ENCODE data around the gene KRT72. TPM values are rescaled to one million over a fixed set of nuclear protein-coding genes. Genes with fewer than 3 reads are reported as not detected.

The KRT72 gene
- total RNA-seq, 2 donors from 2014 or later: 0.25 TPM; not detected in 1

DNA sequence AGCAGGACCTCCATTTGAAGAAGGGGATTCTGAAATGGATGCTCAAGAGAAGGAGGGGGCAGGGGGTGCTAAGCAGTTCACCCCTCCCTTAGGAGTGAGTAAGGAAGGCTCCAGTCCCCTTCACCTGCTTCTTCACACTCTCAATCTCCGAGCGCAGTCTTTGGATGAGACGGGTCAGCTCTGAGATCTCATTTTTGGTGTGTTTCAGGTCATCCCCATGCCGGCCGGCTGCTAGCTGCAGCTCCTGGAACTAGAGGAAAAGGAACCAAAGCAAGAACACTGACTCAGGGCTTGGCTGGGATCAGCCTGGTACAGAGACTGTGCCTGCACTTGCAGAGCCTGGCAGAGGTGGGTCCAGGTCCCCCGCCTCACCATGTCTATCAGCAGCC is 9.8 kb upstream of the KRT72 start:
- no peak for DNase-seq
- Histone ChIP-seq H3K27me3 (no peaks in the 10 kb centered on the region), H3K4me1 (no peaks in the 10 kb centered on the region), H3K9ac (ENCODE audit: low read depth in 2 of 2, low read length in 2 of 2) (no peak overlapping the region), H3K36me3 (no peaks in the 10 kb centered on the region), H3K4me3 (no peak overlapping the region), H3K9me3 (no peaks in the 10 kb centered on the region), H3K27ac (no peak overlapping the region)
- intact Hi-C loops (cut with DNase I): no loop called here
- TF ChIP-seq, protein P1, sequence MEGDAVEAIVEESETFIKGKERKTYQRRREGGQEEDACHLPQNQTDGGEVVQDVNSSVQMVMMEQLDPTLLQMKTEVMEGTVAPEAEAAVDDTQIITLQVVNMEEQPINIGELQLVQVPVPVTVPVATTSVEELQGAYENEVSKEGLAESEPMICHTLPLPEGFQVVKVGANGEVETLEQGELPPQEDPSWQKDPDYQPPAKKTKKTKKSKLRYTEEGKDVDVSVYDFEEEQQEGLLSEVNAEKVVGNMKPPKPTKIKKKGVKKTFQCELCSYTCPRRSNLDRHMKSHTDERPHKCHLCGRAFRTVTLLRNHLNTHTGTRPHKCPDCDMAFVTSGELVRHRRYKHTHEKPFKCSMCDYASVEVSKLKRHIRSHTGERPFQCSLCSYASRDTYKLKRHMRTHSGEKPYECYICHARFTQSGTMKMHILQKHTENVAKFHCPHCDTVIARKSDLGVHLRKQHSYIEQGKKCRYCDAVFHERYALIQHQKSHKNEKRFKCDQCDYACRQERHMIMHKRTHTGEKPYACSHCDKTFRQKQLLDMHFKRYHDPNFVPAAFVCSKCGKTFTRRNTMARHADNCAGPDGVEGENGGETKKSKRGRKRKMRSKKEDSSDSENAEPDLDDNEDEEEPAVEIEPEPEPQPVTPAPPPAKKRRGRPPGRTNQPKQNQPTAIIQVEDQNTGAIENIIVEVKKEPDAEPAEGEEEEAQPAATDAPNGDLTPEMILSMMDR (IDR thresholded peaks at IDR 0.05): no peak

DNA sequence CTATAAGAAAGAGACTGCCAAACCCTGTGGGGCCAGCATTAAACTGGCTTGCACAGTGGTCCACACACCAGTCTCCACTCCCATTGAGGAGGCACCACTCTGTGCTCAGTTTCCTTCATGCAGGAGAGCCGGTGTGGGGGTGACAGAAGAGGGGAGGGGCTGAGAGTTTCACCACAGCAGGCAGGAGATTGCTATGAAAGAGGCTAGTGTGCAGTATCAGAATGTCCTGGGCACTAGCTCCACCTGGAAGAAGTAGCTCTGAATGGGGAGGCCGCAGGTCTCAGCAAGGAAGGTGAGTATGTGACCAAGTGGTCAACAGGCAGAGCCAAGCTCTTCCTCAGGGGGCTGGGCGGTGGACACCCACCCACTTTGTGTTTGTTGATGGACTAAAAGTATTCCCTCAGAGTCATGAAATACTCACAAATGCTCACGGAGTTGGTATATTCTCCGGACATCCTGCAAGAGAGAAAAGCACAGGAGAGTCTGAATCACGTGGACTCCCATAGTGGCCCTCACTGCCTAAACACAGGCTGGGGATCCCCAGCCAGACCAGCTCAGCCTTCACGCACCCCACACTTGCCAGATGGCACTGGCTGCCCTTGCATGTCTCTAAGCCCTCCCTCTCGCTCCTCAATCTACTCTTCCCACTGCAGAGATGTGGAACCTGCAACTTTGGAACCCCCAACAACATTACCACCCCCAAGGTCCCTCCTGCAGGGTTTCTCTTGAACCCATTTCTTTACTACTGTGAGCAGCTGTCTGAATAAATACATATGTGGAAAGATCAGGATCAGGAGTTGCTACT is 7.8 kb upstream of the KRT72 start:
- TF ChIP-seq, protein P1 (IDR thresholded peaks at IDR 0.05): no peak
- no peak overlapping the region for H3K9ac ChIP-seq (ENCODE audit: low read depth in 2 of 2, low read length in 2 of 2)
- no peak overlapping the region for H3K27ac ChIP-seq
- DNase-seq: no peak
- no peaks in the 10 kb centered on the region for H3K4me1 ChIP-seq
- no peaks in the 10 kb centered on the region for H3K9me3 ChIP-seq
- intact Hi-C loops (cut with DNase I): no loop called here
- no peaks in the 10 kb centered on the region for H3K36me3 ChIP-seq
- H3K27me3 ChIP-seq: no peaks in the 10 kb centered on the region
- H3K4me3 ChIP-seq: no peak overlapping the region

DNA sequence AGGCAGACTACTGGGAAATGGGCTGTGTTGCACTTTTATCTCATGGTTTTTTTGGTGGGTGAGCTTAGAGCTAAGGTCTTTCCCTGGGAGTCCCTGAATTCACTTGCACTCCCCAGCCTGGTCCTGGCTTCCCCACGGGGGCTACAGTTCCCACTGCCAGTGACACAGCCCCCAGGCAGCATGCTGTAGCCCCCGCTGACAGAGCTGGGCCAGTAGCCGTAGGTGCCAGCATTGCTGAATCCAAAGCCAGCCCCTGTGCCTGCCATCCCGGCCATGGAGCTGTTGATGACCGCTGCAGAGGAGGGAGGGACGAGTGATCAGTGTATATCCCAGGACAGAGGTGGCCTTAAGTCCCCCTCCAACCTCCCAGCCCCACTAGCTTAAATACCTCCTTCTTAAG is 6.9 kb upstream of the KRT72 start:
- H3K9ac ChIP-seq (ENCODE audit: low read depth in 2 of 2, low read length in 2 of 2): no peak overlapping the region
- no peak overlapping the region for H3K27ac ChIP-seq
- H3K36me3 ChIP-seq: no peaks in the 10 kb centered on the region
- no peak overlapping the region for H3K4me3 ChIP-seq
- no peaks in the 10 kb centered on the region for H3K4me1 ChIP-seq
- H3K9me3 ChIP-seq: no peaks in the 10 kb centered on the region
- no peak for DNase-seq
- intact Hi-C loops (cut with DNase I): no loop called here
- TF ChIP-seq, protein P1 (IDR thresholded peaks at IDR 0.05): no peak
- H3K27me3 ChIP-seq: no peaks in the 10 kb centered on the region

DNA sequence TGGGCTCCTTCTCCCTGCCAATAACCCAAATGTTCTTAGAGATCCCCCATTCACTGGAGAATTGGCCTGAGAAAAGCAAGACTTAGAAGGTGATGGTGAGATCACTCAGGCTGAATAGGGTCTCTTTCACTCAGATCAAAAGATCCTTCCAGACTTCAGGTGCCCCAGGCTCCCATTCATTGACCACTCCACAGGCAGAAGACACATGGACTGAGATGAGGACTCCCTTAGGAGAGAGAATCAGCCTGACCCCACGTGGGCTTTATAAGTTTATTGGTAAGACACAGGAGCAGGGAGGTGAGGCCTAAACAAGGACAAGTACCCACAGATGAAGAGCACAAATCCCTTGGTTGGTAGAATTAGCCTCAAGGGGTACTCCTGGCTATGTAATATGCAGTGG is 6.1 kb upstream of the KRT72 start:
- H3K36me3 ChIP-seq: no peaks in the 10 kb centered on the region
- no peaks in the 10 kb centered on the region for H3K4me1 ChIP-seq
- H3K9ac ChIP-seq (ENCODE audit: low read depth in 2 of 2, low read length in 2 of 2): no peak overlapping the region
- no peak overlapping the region for H3K4me3 ChIP-seq
- H3K27me3 ChIP-seq: no peaks in the 10 kb centered on the region
- no peak for DNase-seq
- H3K27ac ChIP-seq: no peak overlapping the region
- intact Hi-C loops (cut with DNase I): no loop called here
- H3K9me3 ChIP-seq: no peaks in the 10 kb centered on the region
- TF ChIP-seq, protein P1 (IDR thresholded peaks at IDR 0.05): no peak

DNA sequence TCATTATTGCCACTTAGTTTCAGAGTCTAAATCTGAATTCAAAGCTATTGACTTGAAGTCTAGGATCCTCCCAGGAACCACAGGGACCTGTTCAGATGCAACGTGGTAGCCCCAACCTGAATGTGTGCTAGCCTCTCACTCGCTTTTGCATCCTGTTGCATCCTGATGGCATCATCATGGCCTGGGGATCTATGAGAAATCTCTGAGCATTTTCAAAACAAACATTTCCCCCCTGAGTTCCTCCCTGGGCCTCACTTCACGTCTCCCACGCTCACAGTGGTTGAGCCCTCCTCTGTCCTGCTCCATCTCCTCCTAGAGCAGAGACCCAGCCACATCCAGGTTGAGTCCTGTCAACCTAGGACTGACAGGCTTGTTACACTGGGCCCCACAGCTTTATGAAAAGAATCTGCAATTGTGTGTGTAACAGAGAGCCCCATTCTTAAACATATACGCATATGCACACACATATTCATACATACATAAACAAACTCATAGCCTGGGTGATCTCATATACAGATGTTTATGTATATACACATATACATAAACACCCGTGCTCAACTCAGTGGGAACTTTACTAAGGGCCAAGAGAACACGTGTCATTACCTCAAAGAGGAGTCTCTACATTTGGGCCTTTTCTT is 5.4 kb upstream of the KRT72 start:
- Histone ChIP-seq H3K36me3 (no peaks in the 10 kb centered on the region), H3K9ac (ENCODE audit: low read depth in 2 of 2, low read length in 2 of 2) (no peak overlapping the region), H3K4me3 (no peak overlapping the region), H3K27ac (no peak overlapping the region), H3K4me1 (no peaks in the 10 kb centered on the region), H3K27me3 (no peaks in the 10 kb centered on the region), H3K9me3 (no peaks in the 10 kb centered on the region)
- DNase-seq: no peak
- TF ChIP-seq, protein P1 (IDR thresholded peaks at IDR 0.05): no peak
- intact Hi-C loops (cut with DNase I): no loop called here
